Measurements from ENCODE around the gene FABP7. TPM values are rescaled to one million over a fixed set of nuclear protein-coding genes. Genes with fewer than 3 reads are reported as not detected.

The FABP7 gene
- total and polyA plus RNA-seq, 2 of the 13 experiments (the other 11 are each of a cell fraction or from before 2014, with no cell fraction given) = not detected

DNA sequence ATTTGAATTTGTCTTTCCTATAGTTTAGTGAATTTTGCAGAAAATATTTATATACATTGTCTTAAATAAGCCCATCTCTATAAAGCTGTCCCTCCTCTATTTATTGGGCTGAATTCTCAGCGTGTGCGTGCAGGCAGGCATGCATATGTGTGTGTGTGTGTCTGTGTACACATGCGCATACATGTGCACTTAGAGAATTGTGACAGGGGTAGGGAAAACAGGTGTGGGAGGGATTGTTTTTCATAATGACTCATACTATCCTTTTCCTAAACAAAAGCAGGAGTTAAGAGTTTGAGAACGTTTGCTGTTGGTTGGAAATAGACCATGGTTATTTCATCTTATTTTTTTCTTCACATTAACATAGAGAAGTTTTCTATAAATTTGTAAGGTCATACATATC, 43.4 kb upstream of the FABP7 start:
- Histone ChIP-seq H3K4me1 (ENCODE audit: insufficient read depth, low read length) (no peaks in the 10 kb centered on the region), H2AFZ (ENCODE audit: low read length) (no peak overlapping the region), H3K79me2 (ENCODE audit: insufficient read depth, low read length) (no peaks in the 10 kb centered on the region), H3K4me3 (replicated peaks in 1 of 3; ENCODE audit: insufficient read depth in 1 of 3, low read depth in 2 of 3, low read length in 3 of 3) (no peak overlapping the region), H4K20me1 (ENCODE audit: insufficient read depth, low read length) (no peaks in the 10 kb centered on the region), H3K27ac (ENCODE audit: extremely low read length, insufficient read depth, low read length) (no peak overlapping the region), H3K27me3 (ENCODE audit: control insufficient read depth in 1 of 2, insufficient read depth in 2 of 2, low read length in 2 of 2) (peaks cover 0 to 11% of the 10 kb centered on the region in 2 experiments; a peak in 2 of 5 replicates), H3K9me3 (ENCODE audit: low read length) (peaks cover 2% of the 10 kb centered on the region; the same call in 1 of the 2 replicates), H3K4me2 (ENCODE audit: low read depth, low read length) (no peak overlapping the region), H3K36me3 (replicated peaks in 1 of 2; ENCODE audit: control insufficient read depth in 1 of 2, insufficient read depth in 2 of 2, low read length in 2 of 2) (no peaks in the 10 kb centered on the region), H3K9ac (ENCODE audit: insufficient read depth, low read depth, low read length) (no peak overlapping the region)
- in situ Hi-C loops (cut with HindIII; ENCODE audit: extremely low pct_ligation_motif_present, low pct_unique_long_range_greater_than_20kb) = loop anchor here (25.0 kb wide), 1 partner anchor 576 kb away; no protein-coding TSS in a partner anchor
- DNase-seq (ENCODE audit: low spot score) (no peak), FAIRE-seq (no peak), ATAC-seq (no peak)
- TF ChIP-seq ZNF44 (CRISPR knock-in tag; IDR thresholded peaks at IDR 0.05) (no peak), ZNF564 (CRISPR knock-in tag; IDR thresholded peaks at IDR 0.05) (no peak), GPN1 (CRISPR knock-in tag; IDR thresholded peaks at IDR 0.05; ENCODE audit: borderline replicate concordance) (no peak), FOXA3 (CRISPR knock-in tag; IDR thresholded peaks at IDR 0.05) (no peak), NFE2L1 (CRISPR knock-in tag; IDR thresholded peaks at IDR 0.05; ENCODE audit: borderline replicate concordance) (no peak), SRSF1 (optimal IDR thresholded peaks at IDR 0.05; ENCODE audit: low read depth, low read length) (no peak)
- BruUV-seq (replicated peaks) = no TSS peak
- intact Hi-C loops (cut with micrococcal nuclease; ENCODE audit: unreplicated experiment) = no loop called here
- 65% methylated on average over 4 of the region's 4 CpGs for WGBS (ENCODE audit: low lambda C conversion rate)
- POLR2A ChIA-PET = no interaction called here
- CTCF ChIA-PET (ENCODE audit: low intra/inter-chr PET ratio, low total read pairs) = no interaction called here

DNA sequence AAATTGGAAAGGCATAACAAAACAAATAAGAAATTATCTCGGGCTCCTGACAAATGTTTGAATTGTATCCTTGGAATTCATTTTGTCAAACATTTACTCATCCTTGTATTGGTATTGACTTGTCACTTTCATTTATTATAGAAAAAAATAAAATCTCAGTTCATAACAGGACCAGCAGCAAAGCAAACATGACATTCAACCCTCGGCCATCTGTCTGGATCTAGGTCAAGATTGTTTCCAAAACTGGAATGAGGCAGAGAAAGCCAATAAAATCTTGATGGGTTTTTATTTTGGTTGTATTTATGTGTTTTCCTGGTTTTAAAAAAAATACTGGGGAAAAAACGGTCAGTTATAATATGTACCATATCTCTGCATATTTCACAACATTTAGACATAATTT, 42.9 kb upstream of the FABP7 start:
- no peak overlapping the region for H2AFZ ChIP-seq (ENCODE audit: low read length)
- intact Hi-C loops (cut with micrococcal nuclease; ENCODE audit: unreplicated experiment) (no loop called here), in situ Hi-C loops (cut with HindIII; ENCODE audit: extremely low pct_ligation_motif_present, low pct_unique_long_range_greater_than_20kb) (loop anchor here (25.0 kb wide), 1 partner anchor 576 kb away; no protein-coding TSS in a partner anchor)
- DNase-seq (ENCODE audit: low spot score) (no peak), ATAC-seq (no peak), FAIRE-seq (no peak)
- no peak overlapping the region for H3K4me3 ChIP-seq (replicated peaks in 1 of 3; ENCODE audit: insufficient read depth in 1 of 3, low read depth in 2 of 3, low read length in 3 of 3)
- no peak overlapping the region for H3K27ac ChIP-seq (ENCODE audit: extremely low read length, insufficient read depth, low read length)
- H3K4me1 ChIP-seq (ENCODE audit: insufficient read depth, low read length) = no peaks in the 10 kb centered on the region
- no peaks in the 10 kb centered on the region for H3K36me3 ChIP-seq (replicated peaks in 1 of 2; ENCODE audit: control insufficient read depth in 1 of 2, insufficient read depth in 2 of 2, low read length in 2 of 2)
- H3K79me2 ChIP-seq (ENCODE audit: insufficient read depth, low read length) = no peaks in the 10 kb centered on the region
- POLR2A ChIA-PET = no interaction called here
- no peak overlapping the region for H3K4me2 ChIP-seq (ENCODE audit: low read depth, low read length)
- H3K9ac ChIP-seq (ENCODE audit: insufficient read depth, low read depth, low read length) = no peak overlapping the region
- no TSS peak for BruUV-seq (replicated peaks)
- CTCF ChIA-PET (ENCODE audit: low intra/inter-chr PET ratio, low total read pairs) = no interaction called here
- H4K20me1 ChIP-seq (ENCODE audit: insufficient read depth, low read length) = no peaks in the 10 kb centered on the region
- peaks cover 0 to 11% of the 10 kb centered on the region in 2 experiments; a peak in 2 of 5 replicates for H3K27me3 ChIP-seq (ENCODE audit: control insufficient read depth in 1 of 2, insufficient read depth in 2 of 2, low read length in 2 of 2)
- peaks cover 7% of the 10 kb centered on the region; the same call in 1 of the 2 replicates for H3K9me3 ChIP-seq (ENCODE audit: low read length)
- WGBS (ENCODE audit: low lambda C conversion rate) = under 1% methylated on average over 3 of the region's 3 CpGs
- TF ChIP-seq NBN (conservative IDR thresholded peaks at IDR 0.05) (no peak), CREB1 (IDR thresholded peaks at IDR 0.05) (no peak), CREB1 (CRISPR knock-in tag; IDR thresholded peaks at IDR 0.05) (no peak), ZNF879 (CRISPR knock-in tag; IDR thresholded peaks at IDR 0.05) (no peak), GABPA (IDR thresholded peaks at IDR 0.05; ENCODE audit: low read depth, low read length) (no peak), GABPA (CRISPR knock-in tag; IDR thresholded peaks at IDR 0.05; ENCODE audit: low read depth) (no peak), ZNF431 (CRISPR knock-in tag; IDR thresholded peaks at IDR 0.05; ENCODE audit: borderline replicate concordance, low read depth) (no peak), NFYC (CRISPR knock-in tag; IDR thresholded peaks at IDR 0.05) (no peak), ZBTB49 (CRISPR knock-in tag; IDR thresholded peaks at IDR 0.05; ENCODE audit: borderline replicate concordance) (no peak), ZNF749 (CRISPR knock-in tag; IDR thresholded peaks at IDR 0.05; ENCODE audit: borderline replicate concordance) (no peak)
- TF ChIP-seq, protein P1, sequence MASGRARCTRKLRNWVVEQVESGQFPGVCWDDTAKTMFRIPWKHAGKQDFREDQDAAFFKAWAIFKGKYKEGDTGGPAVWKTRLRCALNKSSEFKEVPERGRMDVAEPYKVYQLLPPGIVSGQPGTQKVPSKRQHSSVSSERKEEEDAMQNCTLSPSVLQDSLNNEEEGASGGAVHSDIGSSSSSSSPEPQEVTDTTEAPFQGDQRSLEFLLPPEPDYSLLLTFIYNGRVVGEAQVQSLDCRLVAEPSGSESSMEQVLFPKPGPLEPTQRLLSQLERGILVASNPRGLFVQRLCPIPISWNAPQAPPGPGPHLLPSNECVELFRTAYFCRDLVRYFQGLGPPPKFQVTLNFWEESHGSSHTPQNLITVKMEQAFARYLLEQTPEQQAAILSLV (CRISPR knock-in tag; IDR thresholded peaks at IDR 0.05; ENCODE audit: borderline replicate concordance) = no peak
